Glomerular endothelial cell (primary cell): Measurements from ENCODE around the gene TAF10. TPM values are rescaled to one million over a fixed set of nuclear protein-coding genes. Genes with fewer than 3 reads are reported as not detected.

Source experiments
- DNase-seq: peaks from one replicate; pipeline ENCODE4 v3.0.0-alpha.2; 2011; ENCODE audit warnings: low read depth, low spot score; ENCODE audit errors: extremely low read depth
- total RNA-seq: library from RNA; depleted of rRNA; stranded (reverse); fragments of >200 nt; gene quantifications from 2 replicates; pipeline ENCODE4 v1.2.3, GENCODE V29; 2015

TAF10 gene
- total RNA-seq, 1 donor from 2014 or later = 81.6 TPM

GRCh38 chr11:6586434-6587359 is 25.3 kb downstream of the TAF10 start:
- no peak for DNase-seq

GRCh38 chr11:6584528-6584927 is 27.5 kb downstream of the TAF10 start:
- DNase-seq = no peak

DNA sequence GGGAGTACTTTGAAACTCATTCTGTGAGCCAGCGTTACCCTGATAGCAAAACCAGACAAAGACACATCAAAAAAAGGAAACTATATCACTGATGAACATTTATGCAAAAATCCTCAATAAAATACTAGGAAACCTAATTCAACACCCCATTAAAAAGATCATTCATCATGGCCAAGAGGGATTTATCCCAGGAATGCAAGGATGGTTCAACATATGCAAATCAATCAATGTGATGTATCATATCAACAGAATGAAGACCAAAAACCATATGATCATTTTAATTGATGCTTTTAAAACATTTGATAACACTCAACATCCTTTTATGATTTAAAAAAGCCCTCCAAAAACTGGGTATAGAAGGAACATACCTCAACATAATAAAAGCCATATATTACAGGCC is 28.4 kb downstream of the TAF10 start:
- no peak for DNase-seq

DNA sequence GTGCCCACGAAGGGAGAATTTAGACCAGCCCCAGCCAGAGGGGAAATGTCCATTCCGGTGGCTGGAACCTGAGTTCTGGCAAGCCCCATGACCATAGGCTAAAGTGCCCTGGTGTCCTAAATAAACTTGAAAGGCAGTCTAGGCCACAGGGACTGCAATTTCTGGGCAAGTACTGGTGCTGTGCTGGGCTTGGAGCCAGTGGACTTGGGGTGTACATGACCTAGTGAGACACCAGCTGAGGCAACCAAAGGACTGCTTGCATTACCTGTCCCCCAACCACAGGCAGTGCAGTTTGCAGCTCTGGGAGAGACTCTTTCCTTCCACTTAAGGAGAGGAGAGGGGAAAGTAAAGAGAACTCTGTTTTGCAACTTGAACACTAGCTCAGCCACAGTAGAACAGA is 32.3 kb downstream of the TAF10 start:
- no peak for DNase-seq

DNA sequence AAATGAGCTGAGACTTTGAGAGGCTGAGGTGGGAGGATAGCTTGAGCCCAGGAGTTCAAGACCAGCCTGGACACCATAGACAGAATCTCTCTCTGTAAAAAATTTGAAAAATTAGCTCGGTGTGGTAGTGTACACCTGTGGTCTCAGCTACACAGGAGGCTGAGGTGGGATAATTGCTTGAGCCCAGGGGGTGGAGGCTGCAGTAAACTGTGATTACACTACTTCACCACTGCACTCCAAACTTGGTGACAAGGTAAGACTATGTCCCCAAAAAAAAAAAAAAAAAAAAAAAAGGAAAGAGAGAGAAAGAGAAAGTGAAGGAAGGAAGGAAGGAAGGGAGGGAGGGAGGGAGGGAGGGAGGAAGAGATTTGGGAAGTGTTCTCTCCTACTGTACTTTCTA is 33.9 kb downstream of the TAF10 start:
- DNase-seq = no peak

- peak; percentile 36 for DNase-seq
Measured at GRCh38 chr11:6576471-6577373, 35.3 kb downstream of the TAF10 start.

GRCh38 chr11:6574816-6575715 is 37.0 kb downstream of the TAF10 start:
- no peak for DNase-seq

DNA sequence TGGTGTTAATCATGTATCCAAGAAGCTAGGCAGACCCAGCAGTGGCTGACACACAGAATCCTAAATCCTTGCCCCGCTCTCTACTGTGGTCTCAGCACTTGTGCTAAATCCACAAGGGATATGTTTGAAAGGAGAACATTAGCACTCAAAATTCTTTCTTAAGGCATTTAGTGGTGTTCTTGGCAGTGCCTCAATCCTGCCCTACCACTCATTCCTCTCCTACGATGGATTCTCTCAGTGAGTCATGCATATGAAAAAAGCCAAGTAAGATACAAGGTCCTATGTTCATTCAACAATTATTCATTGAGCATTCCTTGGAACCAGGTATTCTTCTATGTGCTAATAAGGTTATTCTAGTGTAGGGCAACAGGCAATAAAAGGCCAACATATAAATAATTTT is 39.8 kb downstream of the TAF10 start:
- no peak for DNase-seq

DNA sequence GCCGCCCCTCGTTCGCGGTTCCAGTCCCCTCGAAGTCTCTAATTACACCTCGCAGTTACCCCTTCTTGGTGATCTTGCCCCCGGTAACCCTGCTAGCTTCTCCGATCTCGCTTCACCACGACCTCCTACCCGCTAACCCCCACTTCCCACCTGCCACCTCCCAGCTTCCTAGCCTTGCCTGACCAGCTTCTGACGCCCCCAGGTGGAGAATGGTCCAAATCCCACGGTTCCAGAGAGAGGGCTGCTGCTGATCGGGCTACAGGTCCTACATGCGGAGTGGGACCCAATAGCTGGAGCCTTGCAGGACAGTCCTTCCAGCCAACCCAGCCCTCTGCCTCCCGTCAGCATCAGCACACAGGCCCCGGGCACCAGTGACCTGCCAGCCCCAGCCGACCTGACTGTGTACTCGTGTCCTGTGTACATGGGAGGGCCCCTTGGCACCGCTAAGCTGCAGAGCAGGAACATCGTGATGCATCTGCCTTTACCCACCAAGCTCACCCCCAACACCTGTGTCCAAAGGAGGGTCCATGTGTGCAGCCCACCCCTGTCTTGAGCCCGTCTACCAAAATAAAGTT is 40.5 kb downstream of the TAF10 start:
- no peak for DNase-seq

GRCh38 chr11:6570691-6571427 is 41.2 kb downstream of the TAF10 start:
- no peak for DNase-seq

- no peak for DNase-seq
Measured at GRCh38 chr11:6569706-6570105, 42.3 kb downstream of the TAF10 start.

DNA sequence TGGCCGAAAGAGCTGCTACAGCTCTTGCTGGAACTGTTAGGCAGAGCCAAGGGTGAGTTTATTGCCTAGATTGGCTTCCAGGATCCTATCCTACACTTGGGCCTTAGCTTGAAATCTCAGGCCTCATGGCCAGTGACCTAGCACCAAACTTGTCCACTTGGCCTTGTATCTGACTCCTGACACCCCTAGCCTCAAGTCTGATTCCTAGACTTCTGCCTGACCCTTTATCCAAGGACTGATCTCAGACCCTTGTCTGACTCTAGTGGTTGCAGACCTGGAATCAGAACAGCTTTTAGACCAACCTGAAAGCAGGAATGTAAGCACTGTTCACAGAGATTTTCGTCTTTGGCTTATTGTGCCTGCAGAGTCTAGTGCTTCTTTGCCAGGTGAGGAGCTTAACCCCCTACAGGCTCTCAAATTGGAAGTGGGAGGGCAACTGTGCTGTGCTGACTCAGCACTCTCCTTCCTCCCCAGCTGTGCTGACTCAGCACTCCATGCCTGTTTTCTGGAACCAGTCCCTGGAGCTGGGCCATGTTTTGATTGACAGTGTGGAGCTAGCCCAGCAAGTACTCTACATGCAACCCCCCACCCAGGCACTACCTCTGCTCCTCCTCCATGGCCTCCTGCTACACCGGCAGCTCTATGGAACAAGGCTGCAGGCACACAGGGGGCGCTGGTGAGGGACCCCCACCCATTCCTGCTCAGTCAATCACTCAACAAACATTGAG is 43.7 kb downstream of the TAF10 start:
- no peak for DNase-seq

GRCh38 chr11:6567371-6567745 is 44.7 kb downstream of the TAF10 start:
- no peak for DNase-seq

- DNase-seq = no peak
Measured at GRCh38 chr11:6566704-6567370, 45.2 kb downstream of the TAF10 start.

- no peak for DNase-seq
Measured at GRCh38 chr11:6565988-6566703, 45.9 kb downstream of the TAF10 start.

DNA sequence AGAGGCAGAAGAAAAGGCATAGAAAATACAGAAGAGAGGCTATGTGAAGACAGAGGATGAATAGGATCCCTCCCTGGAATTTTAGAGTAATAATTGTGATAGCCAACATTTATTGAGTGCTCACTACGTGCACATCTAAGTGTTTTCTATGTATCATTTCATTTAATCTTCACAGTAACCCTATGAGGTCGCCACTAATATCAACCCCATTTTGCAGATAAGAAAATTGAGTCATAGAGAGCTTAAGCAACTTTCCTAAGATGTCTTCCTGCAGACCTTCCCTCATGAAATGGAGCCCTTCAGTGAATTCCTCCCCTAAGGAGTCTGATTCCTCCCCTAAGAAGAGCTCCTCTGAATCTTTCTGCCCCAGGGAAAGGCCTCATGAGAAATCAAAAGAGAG is 46.7 kb downstream of the TAF10 start:
- DNase-seq = no peak

DNA sequence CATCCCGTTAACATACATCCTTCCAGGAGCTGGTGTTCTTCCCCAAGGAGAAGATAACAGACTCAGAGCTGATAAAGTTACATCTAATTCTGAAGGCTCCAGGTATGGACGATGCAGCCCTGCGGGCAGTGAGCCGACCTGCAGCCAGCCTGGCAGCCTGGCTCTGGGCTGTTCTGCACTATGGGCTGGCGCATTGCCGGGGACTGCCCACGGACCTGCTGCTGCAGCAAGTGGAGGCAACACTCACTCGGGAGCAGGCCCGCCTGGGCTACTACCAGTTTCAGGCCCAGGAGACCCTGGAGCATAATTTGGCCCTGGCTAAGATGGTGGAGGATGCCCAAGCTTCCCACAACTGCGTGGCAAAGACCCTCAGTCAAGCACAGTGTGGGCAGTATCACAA is 48.3 kb downstream of the TAF10 start:
- DNase-seq = no peak

- no peak for DNase-seq
Measured at GRCh38 chr11:6563121-6563619, 48.8 kb downstream of the TAF10 start.
